ENCODE data around the gene MRPL19. TPM values are rescaled to one million over a fixed set of nuclear protein-coding genes. Genes with fewer than 3 reads are reported as not detected.

MRPL19 gene
- total and polyA plus RNA-seq, 10 of the 15 experiments (the other 5 are each of a cell fraction or from before 2014, with no cell fraction given): 13.1 to 99.0 (median 56.6) TPM

- TF ChIP-seq REST (IDR thresholded peaks at IDR 0.05; ENCODE audit: low read depth, low read length): no peak
- TF ChIP-seq ZBTB4 (CRISPR knock-in tag; IDR thresholded peaks at IDR 0.05): no peak
- TF ChIP-seq IKZF2 (IDR thresholded peaks at IDR 0.05): peak; percentile 21 to 66; a peak in 3 of 4 replicates
- no peak for TF ChIP-seq ATF2 (IDR thresholded peaks at IDR 0.05; ENCODE audit: low read length)
- no peak for TF ChIP-seq ETV6 (conservative IDR thresholded peaks at IDR 0.05 in 1 of 2, IDR thresholded peaks at IDR 0.05 in 1 of 2; ENCODE audit: borderline replicate concordance in 1 of 2, low read depth in 1 of 2)
- TF ChIP-seq CEBPB (IDR thresholded peaks at IDR 0.05; ENCODE audit: borderline replicate concordance in 1 of 2, low read depth in 2 of 2, low read length in 2 of 2): no peak
- TF ChIP-seq BHLHE40 (IDR thresholded peaks at IDR 0.05; ENCODE audit: borderline replicate concordance in 1 of 2, low read depth in 2 of 2, low read length in 1 of 2): peak; percentile 50 to 77; a peak in 3 of 4 replicates
- TF ChIP-seq SUPT20H (IDR thresholded peaks at IDR 0.05; ENCODE audit: borderline replicate concordance, control insufficient read depth, low read depth, low read length): no peak
- 0 out of 2 replicates have a peak, but pooled peaks have one; percentile 11 for TF ChIP-seq RELB (IDR thresholded peaks at IDR 0.05; ENCODE audit: low read depth)
- peak; percentile 71 for TF ChIP-seq RELA (IDR thresholded peaks at IDR 0.05; ENCODE audit: borderline replicate concordance, partially characterized antibody)
- TF ChIP-seq PRDM15 (CRISPR knock-in tag; IDR thresholded peaks at IDR 0.05): no peak
Observed at GRCh38 chr2:75710577-75711253, 64.1 kb downstream of the MRPL19 start, which contains the start of gene GCFC2 (continued).
